ENCODE results near the gene SMC5. TPM values are rescaled to one million over a fixed set of nuclear protein-coding genes. Genes with fewer than 3 reads are reported as not detected.

The SMC5 gene
- total RNA-seq, 1 donor = 28.6 TPM

GRCh38 chr9:70262366-70262765, 3.6 kb downstream of the SMC5 start:
- TF ChIP-seq CTCF (IDR thresholded peaks at IDR 0.05; ENCODE audit: extremely low read depth, low read depth, low read length) = no peak
- Histone ChIP-seq H4K20me1 (ENCODE audit: insufficient read depth, low read length) (peaks cover 20% of the 10 kb centered on the region), H3K9me3 (ENCODE audit: low read depth, low read length) (no peaks in the 10 kb centered on the region)

GRCh38 chr9:70262948-70263347, 4.2 kb downstream of the SMC5 start:
- no peak for TF ChIP-seq CTCF (IDR thresholded peaks at IDR 0.05; ENCODE audit: extremely low read depth, low read depth, low read length)
- H2AFZ ChIP-seq (ENCODE audit: low read length) = no peak overlapping the region
- H3K79me2 ChIP-seq (ENCODE audit: insufficient read depth, low read length) = peaks cover 90% of the 10 kb centered on the region
- peaks cover 64% of the 10 kb centered on the region for H3K36me3 ChIP-seq (ENCODE audit: insufficient read depth, low read length)
- DNase-seq (ENCODE audit: insufficient read length, low spot score, missing footprints) = no peak
- no peaks in the 10 kb centered on the region for H3K9me3 ChIP-seq (ENCODE audit: low read depth, low read length)
- peaks cover 35% of the 10 kb centered on the region for H3K4me1 ChIP-seq (ENCODE audit: insufficient read depth, low read length)
- H3K4me3 ChIP-seq (ENCODE audit: insufficient read depth, low read length) = peak overlapping the region; percentile 1
- peak overlapping the region; percentile 56 for H3K4me2 ChIP-seq (ENCODE audit: insufficient read depth, low read length)
- no peaks in the 10 kb centered on the region for H3K27me3 ChIP-seq (ENCODE audit: insufficient read depth, low read length)
- H4K20me1 ChIP-seq (ENCODE audit: insufficient read depth, low read length) = peaks cover 20% of the 10 kb centered on the region
- peak overlapping the region; percentile 84 for H3K27ac ChIP-seq (ENCODE audit: low read depth, low read length)

More at GRCh38 chr9:70262366-70262765, 3.6 kb downstream of the SMC5 start:
- no peaks in the 10 kb centered on the region for H3K27me3 ChIP-seq (ENCODE audit: insufficient read depth, low read length)
- H3K27ac ChIP-seq (ENCODE audit: low read depth, low read length) = peak overlapping the region; percentile 84
- peak overlapping the region; percentile 56 for H3K4me2 ChIP-seq (ENCODE audit: insufficient read depth, low read length)
- H3K36me3 ChIP-seq (ENCODE audit: insufficient read depth, low read length) = peaks cover 59% of the 10 kb centered on the region
- H3K79me2 ChIP-seq (ENCODE audit: insufficient read depth, low read length) = peaks cover 89% of the 10 kb centered on the region
- H2AFZ ChIP-seq (ENCODE audit: low read length) = no peak overlapping the region
- H3K4me3 ChIP-seq (ENCODE audit: insufficient read depth, low read length) = peak overlapping the region; percentile 1
- peak; percentile 50 for DNase-seq (ENCODE audit: insufficient read length, low spot score, missing footprints)
- peaks cover 41% of the 10 kb centered on the region for H3K4me1 ChIP-seq (ENCODE audit: insufficient read depth, low read length)

DNA sequence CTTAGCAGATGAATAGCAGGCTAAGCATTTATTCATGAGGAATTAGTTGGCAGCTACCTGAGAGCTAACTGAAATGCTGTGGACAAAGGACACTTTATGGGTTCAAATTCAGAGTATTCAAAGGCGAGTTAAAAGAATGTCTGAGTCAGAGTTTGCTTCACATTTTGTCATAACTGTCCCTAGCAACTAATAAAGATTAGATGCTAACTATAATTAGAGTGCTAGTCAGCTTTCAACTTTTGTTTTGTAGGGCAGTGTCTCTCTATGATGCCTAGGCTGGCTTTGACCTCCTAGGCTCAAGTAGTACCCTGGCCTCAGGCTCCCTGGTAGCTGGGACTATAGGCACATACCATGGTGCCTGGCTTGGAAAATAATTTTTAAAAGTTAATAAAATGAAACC, 4.6 kb downstream of the SMC5 start:
- no peak for TF ChIP-seq CTCF (IDR thresholded peaks at IDR 0.05; ENCODE audit: extremely low read depth, low read depth, low read length)
- Histone ChIP-seq H2AFZ (ENCODE audit: low read length) (no peak overlapping the region), H3K4me3 (ENCODE audit: insufficient read depth, low read length) (no peak overlapping the region), H3K9me3 (ENCODE audit: low read depth, low read length) (no peaks in the 10 kb centered on the region), H3K79me2 (ENCODE audit: insufficient read depth, low read length) (peaks cover 87% of the 10 kb centered on the region), H3K4me1 (ENCODE audit: insufficient read depth, low read length) (peaks cover 30% of the 10 kb centered on the region), H3K27ac (ENCODE audit: low read depth, low read length) (peak overlapping the region; percentile 84), H3K4me2 (ENCODE audit: insufficient read depth, low read length) (peak overlapping the region; percentile 56), H3K27me3 (ENCODE audit: insufficient read depth, low read length) (no peaks in the 10 kb centered on the region), H3K36me3 (ENCODE audit: insufficient read depth, low read length) (peaks cover 64% of the 10 kb centered on the region), H4K20me1 (ENCODE audit: insufficient read depth, low read length) (peaks cover 20% of the 10 kb centered on the region)
- DNase-seq (ENCODE audit: insufficient read length, low spot score, missing footprints) = peak; percentile 72

- Histone ChIP-seq H3K79me2 (ENCODE audit: insufficient read depth, low read length) (peaks cover 45% of the 10 kb centered on the region), H3K9me3 (ENCODE audit: low read depth, low read length) (no peaks in the 10 kb centered on the region), H3K4me2 (ENCODE audit: insufficient read depth, low read length) (no peak overlapping the region), H4K20me1 (ENCODE audit: insufficient read depth, low read length) (no peaks in the 10 kb centered on the region), H3K27me3 (ENCODE audit: insufficient read depth, low read length) (no peaks in the 10 kb centered on the region), H3K4me3 (ENCODE audit: insufficient read depth, low read length) (no peak overlapping the region), H3K4me1 (ENCODE audit: insufficient read depth, low read length) (no peaks in the 10 kb centered on the region), H3K36me3 (ENCODE audit: insufficient read depth, low read length) (peaks cover 42% of the 10 kb centered on the region), H2AFZ (ENCODE audit: low read length) (no peak overlapping the region), H3K27ac (ENCODE audit: low read depth, low read length) (no peak overlapping the region)
- no peak for TF ChIP-seq CTCF (IDR thresholded peaks at IDR 0.05; ENCODE audit: extremely low read depth, low read depth, low read length)
- no peak for DNase-seq (ENCODE audit: insufficient read length, low spot score, missing footprints)
Measured at GRCh38 chr9:70278305-70278704, 19.5 kb downstream of the SMC5 start.
